AG09309 (cell line): ENCODE measurements around the gene TNIP2.
"Not testable (repeated sequence)": the region's sequence is repeated elsewhere in the genome, so short reads cannot be mapped to it uniquely, and the experiment has no call there.

ENCODE experiments used
- DNase-seq: peaks from one replicate; pipeline ENCODE4 v3.0.0-alpha.2; 2010; ENCODE audit warnings: low read depth
- H3K4me3 ChIP-seq: 2 replicates; pipeline ENCODE4 v1.5.1; 2011; ENCODE audit warnings: mild to moderate bottlenecking, low read depth, low read length, moderate library complexity; ENCODE audit not compliant: control insufficient read depth
- TF ChIP-seq, protein P1 (sequence below): IDR thresholded peaks from 2 replicates; pipeline ENCODE4 v1.5.1; 2011; ENCODE audit warnings: mild to moderate bottlenecking, low read depth, low read length, inconsistent platforms; ENCODE audit not compliant: insufficient read depth, control insufficient read depth; ENCODE audit errors: missing control alignments

The TNIP2 gene

GRCh38 chr4:2733001-2733843 lies 22.9 kb downstream of the TNIP2 start:
- TF ChIP-seq, protein P1, sequence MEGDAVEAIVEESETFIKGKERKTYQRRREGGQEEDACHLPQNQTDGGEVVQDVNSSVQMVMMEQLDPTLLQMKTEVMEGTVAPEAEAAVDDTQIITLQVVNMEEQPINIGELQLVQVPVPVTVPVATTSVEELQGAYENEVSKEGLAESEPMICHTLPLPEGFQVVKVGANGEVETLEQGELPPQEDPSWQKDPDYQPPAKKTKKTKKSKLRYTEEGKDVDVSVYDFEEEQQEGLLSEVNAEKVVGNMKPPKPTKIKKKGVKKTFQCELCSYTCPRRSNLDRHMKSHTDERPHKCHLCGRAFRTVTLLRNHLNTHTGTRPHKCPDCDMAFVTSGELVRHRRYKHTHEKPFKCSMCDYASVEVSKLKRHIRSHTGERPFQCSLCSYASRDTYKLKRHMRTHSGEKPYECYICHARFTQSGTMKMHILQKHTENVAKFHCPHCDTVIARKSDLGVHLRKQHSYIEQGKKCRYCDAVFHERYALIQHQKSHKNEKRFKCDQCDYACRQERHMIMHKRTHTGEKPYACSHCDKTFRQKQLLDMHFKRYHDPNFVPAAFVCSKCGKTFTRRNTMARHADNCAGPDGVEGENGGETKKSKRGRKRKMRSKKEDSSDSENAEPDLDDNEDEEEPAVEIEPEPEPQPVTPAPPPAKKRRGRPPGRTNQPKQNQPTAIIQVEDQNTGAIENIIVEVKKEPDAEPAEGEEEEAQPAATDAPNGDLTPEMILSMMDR = no peak
- DNase-seq = no peak
- no peak overlapping the region for H3K4me3 ChIP-seq

- TF ChIP-seq, protein P1 = no peak
- DNase-seq = no peak
- no peak overlapping the region for H3K4me3 ChIP-seq
Observed at GRCh38 chr4:2732526-2732925, 23.6 kb downstream of the TNIP2 start.

DNA sequence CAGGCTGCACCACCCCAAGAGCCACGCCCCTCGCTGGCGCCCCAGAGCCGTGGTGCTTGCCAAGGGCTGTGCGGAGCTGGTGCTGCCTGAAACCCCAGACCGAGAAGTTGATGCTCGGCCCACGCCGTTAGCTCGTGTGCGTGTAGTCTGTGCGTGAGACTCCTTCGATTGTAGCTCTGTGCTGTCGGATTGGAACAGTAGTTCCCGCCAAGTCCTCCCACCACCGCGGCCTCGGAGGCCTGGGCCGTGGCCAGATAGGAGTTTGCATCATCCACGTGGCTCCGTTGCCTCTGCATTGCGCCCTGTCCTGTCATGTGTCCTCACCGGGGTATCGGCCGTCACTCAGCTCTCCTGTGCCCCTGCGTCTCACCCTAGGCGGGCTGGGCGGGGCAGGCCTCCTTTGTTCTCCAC lies 24.2 kb downstream of the TNIP2 start:
- no peak overlapping the region for H3K4me3 ChIP-seq
- TF ChIP-seq, protein P1 = no peak
- DNase-seq = no peak

DNA sequence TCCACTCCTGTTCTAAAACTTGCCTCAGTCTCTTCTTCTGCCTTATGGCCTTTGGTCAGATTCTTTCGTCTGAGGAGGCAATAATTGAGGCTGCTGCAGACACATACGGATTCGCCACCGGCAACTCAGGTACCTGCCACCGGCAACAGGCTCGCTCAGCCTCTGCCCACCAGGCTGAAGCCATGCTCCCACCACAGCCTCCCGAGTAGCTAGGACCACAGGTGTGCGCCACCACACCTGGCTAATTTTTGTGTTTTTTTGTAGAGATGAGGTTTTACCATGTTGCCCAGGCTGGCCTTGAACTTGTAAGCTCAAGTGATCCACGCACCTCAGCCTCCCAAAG lies 26.6 kb downstream of the TNIP2 start:
- DNase-seq = no peak
- TF ChIP-seq, protein P1 = no peak
- H3K4me3 ChIP-seq = no peak overlapping the region

- TF ChIP-seq, protein P1 = no peak
- H3K4me3 ChIP-seq = no peak overlapping the region
- no peak for DNase-seq
Observed at GRCh38 chr4:2728806-2729532, 27.2 kb downstream of the TNIP2 start.

DNA sequence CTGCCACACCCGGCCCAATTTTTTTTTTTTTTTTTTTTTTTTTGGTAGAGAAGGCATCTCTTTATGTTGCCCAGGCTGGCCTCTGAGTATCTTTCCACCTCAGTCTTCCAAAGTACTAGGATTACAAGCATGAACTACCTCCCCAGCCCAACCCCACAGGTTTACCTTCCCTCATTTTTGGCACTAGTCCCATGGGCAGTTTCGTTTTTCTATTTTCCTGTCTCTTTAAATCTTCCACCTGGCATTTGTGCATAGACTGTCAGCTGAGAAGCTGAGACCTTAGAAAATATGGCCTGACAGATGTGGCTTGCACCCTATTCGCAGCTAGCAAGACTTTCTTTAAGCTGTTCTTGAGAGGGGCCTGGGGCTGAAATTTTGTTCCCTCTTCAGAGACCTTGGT lies 27.9 kb downstream of the TNIP2 start:
- no peak for DNase-seq
- H3K4me3 ChIP-seq = no peak overlapping the region
- TF ChIP-seq, protein P1 = no peak

- not testable (repeated sequence) for DNase-seq, H3K4me3 ChIP-seq
Observed at GRCh38 chr4:2726881-2727280, 29.3 kb downstream of the TNIP2 start.
